Raji (cell line): ENCODE measurements around the gene PPP1R1C.

Experiments
- POLR2A ChIP-seq: IDR thresholded peaks from 2 replicates; pipeline ENCODE4 v1.6.1; 2011; ENCODE audit warnings: low read depth, low read length, control low read depth; ENCODE audit not compliant: insufficient read depth

Gene PPP1R1C

DNA sequence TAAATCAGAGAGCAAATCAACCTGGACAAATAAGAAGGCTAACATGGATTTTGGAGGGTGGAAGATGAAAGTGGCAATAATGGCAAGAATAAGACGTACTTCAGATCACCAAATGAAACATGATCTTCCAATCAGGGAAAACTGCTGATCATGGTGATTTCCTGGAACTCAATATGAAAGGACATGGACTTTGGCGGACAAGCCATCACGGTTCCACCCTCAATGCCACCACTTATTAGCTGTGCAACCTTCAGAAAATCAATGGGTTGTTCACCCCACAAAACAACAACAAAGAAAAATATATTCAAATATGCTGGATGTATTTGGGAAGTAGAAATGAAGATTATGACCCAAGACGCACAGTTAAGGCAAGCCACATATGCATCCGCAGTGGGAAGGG, 81.7 kb downstream of the PPP1R1C start:
- no peak for TF ChIP-seq POLR2A

DNA sequence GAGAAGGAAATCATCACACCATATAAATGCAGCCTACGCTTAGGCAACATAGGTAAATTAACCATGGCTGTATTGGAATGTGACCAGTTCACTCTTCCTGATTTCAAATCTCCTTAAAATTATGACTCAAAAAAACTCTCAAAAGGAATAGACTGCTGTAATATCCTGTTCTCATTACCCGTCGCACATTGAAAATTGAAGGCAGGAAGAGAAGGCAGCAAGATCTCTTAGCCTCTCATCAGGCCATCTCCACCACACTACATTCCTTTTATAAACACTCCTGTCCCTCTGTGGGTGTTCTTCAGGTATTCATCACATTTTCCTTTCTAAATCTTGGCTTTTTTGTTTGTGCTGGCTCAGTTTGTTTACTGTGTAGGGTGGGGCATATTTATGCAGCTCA, 83.2 kb downstream of the PPP1R1C start:
- no peak for TF ChIP-seq POLR2A

DNA sequence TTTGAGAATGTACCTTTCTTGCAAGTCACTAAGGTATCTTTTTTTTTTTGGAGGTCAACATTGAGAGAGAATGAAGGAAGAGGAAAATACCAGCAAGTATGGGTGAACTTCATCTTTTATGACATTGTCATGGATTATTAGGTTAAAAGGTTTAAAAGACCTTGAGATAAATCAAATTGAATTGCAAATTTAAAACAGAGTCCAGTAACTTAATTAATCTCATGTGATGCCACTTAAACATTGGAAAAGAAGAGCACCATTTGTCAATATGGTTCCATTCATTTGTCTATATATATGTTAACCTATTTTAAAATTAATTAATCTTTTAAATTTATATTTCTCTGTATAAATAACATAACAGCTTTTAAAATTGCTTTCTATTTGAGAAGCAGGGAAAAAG, 83.8 kb downstream of the PPP1R1C start:
- TF ChIP-seq POLR2A, result no peak

DNA sequence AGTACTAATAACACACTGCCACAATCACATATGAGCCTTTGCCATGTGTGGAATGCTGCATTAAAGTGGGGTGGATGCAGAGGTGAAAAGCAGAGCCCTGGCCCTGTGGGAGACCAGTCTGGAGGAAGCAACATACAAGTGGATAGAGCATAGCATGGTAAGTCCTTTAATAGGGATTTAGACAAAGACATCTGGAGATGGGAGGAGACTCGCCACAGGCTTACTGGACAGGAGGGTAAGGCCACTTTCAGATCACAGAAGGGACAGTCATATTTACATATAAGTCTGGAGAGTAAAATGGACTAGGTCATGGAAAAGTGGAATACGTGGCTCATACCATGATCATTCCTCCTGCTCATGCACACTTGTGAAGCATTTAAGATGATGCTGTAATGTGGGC, 84.3 kb downstream of the PPP1R1C start:
- TF ChIP-seq POLR2A, result no peak

DNA sequence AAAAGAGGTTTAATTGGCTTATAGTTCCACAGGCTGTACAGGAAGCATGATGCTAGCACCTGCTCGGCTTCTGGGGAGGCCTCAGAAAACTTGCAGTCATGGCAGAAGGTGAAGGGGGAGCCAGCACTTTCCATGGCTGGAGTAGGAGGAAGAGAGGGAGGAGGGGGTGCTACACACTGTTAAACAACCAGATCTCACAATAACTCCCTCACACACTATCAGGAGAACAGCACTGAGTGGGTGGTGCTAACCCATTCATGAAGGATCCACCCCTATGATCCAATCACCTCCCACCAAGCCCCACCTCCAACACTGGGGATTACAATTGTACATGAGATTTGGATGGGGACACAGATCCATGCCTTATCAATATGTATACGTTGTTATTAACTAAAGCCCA, 85.1 kb downstream of the PPP1R1C start:
- TF ChIP-seq POLR2A, result no peak

DNA sequence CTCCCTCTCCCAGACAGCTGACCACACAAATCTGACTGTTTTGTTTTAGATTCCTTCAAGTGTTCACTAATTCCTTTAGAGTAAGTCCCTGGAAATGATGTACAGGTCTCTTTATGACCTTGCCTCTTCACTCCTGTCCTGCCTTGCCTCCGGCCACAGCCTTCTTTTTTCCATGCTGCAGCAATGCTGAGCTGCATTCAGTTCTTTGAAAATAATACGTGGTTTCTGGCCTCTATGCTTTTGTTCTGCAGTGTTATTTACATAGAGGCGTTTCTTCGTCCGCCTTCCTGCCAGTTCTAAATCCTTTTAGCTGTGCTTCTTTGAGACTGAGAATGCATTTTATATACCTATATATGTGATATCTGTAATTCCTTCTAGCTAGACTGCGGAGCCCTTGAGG, 87.2 kb downstream of the PPP1R1C start:
- TF ChIP-seq POLR2A, result no peak

DNA sequence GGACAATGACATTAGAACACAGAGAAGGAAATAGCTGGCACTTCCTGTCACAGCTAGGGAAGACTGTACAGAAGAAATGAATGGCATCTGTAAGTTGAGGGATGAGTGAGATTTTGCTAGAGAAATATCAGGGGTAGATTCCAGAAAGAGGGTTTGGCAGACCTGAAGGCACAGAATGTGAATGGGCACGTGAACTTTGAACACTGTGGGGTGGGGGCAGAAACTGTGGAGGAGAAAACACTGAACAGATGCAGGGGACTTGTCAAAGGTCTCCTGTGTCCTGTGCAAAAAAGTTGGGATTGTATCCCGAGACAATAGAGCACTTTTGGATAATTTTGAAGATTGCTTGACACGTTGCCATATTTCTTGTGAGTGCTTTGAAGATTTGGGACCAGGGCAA, 88.0 kb downstream of the PPP1R1C start:
- no peak for TF ChIP-seq POLR2A

DNA sequence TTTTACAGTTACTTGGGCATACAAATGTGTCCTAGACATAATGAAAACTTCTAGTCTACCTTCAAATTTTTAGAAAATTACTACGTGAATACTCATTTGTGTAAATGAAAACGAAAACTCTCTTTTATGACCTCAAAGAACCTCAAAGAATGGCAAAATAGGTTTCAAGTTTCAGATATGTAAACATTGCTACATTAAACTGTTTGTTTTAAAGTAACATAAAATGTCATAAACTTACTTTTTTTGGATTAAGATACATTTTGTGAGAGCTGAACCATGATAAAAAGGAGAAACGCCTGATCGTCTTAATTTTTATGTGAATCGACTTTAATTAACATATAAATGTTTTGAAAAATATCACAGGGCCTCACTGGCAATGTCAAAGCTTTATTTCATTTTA, 91.4 kb downstream of the PPP1R1C start:
- no peak for TF ChIP-seq POLR2A

DNA sequence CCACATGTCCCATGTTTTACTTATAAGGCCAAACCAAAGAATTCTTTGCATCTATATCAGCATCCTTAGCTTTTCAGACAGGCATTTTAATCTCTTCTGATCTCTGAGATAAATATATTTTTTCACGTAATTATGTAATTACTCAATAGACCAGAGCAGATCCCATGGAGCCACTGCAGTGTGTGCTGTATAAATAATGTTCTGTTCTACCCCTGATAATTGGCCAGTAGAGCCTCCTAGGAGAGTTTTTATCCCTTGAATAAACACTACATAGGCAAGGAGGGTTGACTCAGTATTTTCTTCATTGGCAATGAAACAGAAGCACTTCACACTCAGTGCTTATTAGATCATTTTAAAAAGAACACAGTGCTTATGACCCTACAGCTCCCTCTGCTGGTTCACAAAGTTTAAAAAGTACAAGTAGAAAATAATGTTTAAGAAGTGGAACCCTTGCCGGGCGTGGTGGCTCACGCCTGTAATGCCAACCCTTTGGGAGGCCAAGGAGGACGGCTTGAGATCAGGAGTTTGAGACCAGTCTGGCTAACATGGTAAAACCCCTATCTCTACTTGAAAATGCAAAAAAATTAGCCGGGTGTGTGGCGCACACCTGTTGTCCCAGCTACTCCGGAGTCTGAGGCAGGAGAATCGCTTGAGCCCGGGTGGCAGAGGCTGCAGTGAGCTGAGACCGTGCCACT, 91.9 kb downstream of the PPP1R1C start:
- TF ChIP-seq POLR2A, result no peak

DNA sequence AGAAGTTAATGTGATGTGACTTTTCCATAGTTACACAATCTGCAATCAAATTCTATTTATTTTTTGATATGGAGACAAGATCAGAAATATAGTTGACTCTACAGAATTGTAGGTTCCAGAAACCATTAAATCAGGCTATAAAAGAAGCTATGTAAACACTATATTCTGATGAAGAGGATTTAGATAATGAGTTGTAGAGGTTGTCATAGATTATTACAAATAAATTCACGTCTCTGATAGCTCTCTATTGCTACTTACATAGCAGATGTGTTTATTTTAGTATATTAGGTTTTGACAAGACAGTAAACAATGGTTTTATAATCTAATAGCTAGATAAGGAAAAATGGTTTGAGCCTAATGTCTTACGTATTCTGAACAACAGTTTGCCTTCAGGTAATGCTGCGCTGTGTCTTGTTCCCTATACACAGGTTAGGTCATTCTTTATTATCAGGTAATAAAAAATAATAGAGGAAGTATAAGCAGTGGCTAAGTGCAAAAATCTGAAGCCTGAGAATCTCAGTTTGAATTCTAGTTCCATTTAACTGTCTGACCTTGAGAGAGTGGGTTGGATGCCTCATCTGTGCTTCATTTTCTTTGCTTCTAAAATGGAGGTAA, 93.4 kb downstream of the PPP1R1C start:
- TF ChIP-seq POLR2A, result no peak

DNA sequence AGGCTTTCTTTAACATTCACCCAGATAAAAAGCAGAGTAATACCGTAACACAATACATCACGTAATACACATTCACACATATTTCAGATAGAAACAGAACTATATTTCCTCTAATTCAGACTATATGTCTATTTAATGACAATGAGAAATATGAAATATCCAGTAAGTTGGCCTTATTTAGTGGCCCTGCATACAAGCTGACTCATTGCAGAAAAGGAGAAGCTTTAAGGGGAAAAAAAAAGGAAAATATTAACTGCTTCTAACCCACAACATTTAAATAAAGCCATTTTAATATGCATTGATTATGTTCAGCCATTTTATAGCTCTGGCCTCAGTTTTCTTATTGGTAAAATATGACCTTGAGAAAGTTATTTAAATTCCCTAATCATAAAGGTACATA, 94.8 kb downstream of the PPP1R1C start:
- no peak for TF ChIP-seq POLR2A

DNA sequence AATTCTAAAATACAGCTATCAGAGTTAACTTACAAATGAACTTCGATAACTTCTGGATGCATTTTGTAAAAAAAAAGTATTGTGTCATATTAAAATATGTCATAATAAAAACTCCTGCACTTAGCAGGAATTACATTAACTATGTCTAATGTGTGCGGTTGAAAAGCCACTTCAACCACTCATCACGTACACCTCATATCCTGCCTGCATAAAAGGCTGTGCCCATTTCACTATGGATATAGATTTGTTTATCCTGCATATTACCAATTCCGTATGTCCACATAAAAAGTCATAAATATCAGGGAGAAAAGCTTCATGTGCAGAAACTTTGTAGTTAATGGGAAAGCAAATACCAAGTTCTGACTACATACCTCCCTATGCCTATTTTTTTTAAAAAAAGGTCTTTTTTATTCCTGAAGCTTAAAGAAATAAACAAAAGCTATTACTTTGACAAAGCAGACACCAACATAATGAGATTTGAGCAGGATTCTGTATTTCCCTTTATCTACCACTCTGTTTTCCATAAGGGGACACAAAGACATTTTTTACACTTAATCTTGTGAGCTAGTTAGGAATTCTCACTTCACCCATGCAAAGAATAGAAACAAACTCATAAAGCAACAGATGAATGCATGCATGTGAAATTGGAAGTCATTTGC, 96.1 kb downstream of the PPP1R1C start:
- no peak for TF ChIP-seq POLR2A

DNA sequence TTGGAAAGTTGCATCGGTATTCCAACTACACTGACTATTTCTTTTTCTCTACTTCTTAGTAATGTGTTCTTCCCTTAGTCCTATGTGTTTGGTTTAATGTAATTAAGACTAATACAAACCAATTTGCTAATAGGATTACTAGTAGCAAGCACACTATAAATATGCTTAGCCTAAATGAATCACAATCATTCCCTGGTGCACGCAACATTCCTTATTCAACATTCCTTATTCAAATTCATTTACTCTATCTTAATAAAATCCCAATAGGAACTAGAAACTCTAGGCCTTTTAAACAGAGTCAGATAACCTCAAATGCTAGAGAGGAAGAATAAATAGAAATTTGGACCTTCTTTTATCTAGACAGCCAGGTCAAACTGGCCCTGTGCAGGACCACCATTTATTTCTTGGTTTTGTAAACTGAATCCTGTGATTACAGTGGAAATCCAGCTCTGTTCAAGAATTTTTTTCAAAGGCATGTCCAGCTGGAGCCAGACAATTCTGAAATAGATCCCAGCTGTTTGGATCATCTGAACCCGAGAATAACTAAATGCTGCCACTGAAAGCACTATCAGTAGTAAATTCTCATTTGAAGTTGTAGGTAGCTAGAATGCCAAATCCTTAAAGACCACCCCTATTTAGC, 103.1 kb downstream of the PPP1R1C start:
- no peak for TF ChIP-seq POLR2A

DNA sequence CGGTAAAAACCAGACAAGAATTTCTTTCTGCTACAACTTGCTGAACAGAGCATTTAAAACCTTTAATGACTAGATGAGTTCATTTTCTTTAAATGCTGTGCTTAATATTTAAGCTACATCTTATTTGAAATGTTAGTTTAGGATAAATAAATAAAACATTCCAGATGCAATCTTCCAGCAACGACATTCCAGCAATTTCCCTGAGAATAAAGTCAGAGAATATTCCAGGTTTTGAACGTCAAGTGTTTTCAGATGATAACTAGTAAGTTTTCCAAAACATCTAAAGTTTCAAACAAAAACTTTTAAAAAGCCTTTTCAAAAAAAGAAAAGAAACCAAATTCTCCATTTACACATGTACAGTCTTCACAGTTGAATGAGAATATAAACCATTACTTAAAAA, 104.8 kb downstream of the PPP1R1C start:
- no peak for TF ChIP-seq POLR2A

DNA sequence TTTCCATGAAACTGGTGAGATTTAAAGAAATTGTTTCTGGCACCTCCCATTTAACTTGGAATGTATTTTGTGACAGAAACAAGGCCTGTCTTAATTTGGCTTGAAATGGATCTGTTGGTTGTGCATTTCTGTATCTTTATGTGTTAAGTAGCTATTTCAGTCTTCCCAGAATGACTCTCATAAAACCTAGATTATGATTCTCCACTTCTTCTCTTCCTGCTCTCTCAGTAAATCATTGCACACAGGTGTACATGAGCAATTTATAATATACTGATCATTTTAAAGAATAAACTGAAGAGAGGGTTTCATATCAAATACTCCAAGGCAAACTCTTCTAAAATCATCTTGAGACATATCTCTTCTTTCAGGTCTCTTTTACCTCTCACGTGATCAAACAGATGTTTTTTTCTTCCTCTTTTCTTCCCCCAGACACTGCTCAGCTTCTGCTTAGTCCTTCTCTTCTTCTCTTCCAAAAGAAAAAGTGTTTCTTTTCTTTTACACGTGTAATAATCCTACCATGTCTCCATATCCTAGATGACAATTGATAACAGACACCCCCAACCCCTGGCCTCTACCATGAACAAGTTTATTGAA, 112.0 kb downstream of the PPP1R1C start:
- no peak for TF ChIP-seq POLR2A

DNA sequence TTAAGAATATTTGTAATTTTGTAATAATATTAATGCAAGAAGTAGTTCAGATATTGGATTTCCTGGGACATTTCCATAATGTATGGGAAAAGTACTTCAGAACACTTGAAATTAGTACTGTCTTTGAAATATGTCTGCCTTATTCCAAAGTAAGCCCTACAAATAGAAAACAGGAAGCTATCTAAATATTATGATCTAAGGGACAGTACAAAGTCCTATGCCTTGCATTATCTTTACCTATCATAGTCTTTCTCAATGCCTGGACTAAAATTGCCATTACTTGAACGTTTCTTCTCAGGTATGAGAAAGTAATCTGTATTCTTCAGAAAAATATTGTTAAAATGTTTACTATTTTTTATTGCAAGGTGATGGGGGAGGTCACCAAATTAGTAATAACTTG, 113.0 kb downstream of the PPP1R1C start:
- TF ChIP-seq POLR2A, result no peak

DNA sequence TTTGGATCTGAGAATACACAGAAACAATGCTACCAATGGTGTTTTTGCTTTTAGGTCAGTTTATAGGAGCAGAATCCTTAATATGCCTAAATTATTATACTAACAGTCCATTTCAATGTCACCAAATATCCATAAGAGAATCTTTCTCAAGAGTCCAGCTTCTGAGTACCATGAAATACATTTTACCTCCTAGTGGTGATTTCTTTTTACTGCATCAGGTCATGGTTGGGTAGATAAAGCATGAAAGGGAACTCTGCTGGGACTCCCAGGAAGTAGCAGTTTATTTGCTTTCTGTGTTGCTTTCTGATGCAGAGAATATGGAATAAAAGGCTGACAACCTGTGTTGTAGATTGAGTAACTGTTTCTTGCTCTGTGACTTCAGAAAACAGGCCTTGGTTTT, 115.6 kb downstream of the PPP1R1C start:
- TF ChIP-seq POLR2A, result no peak
